ENCODE data around the gene PRKCSH.
"Not testable (repeated sequence)": the region's sequence is repeated elsewhere in the genome, so short reads cannot be mapped to it uniquely, and the experiment has no call there.

The PRKCSH gene

GRCh38 chr19:11451327-11451870 is 16.0 kb downstream of the PRKCSH start:
- DNase-seq = no peak

- no peak for DNase-seq
Observed at GRCh38 chr19:11451871-11452619, 16.6 kb downstream of the PRKCSH start.

- DNase-seq = no peak
Observed at GRCh38 chr19:11452620-11453310, 17.3 kb downstream of the PRKCSH start.

GRCh38 chr19:11453468-11454341 is 18.3 kb downstream of the PRKCSH start:
- no peak for DNase-seq

- not testable (repeated sequence) for DNase-seq
Observed at GRCh38 chr19:11455233-11455554, 19.8 kb downstream of the PRKCSH start.

- no peak for DNase-seq
Observed at GRCh38 chr19:11456659-11457058, 21.2 kb downstream of the PRKCSH start.

GRCh38 chr19:11457115-11457514 is 21.7 kb downstream of the PRKCSH start:
- DNase-seq = no peak

GRCh38 chr19:11457831-11458230 is 22.4 kb downstream of the PRKCSH start:
- no peak for DNase-seq

- no peak for DNase-seq
Observed at GRCh38 chr19:11458236-11458900, 22.9 kb downstream of the PRKCSH start.

- DNase-seq = not testable (repeated sequence)
Observed at GRCh38 chr19:11458912-11459311, 23.5 kb downstream of the PRKCSH start.

GRCh38 chr19:11460207-11460606 is 24.8 kb downstream of the PRKCSH start:
- DNase-seq = no peak

- DNase-seq = no peak
Observed at GRCh38 chr19:11461453-11461852, 26.0 kb downstream of the PRKCSH start.

GRCh38 chr19:11463391-11463790 is 28.0 kb downstream of the PRKCSH start:
- no peak for DNase-seq

- no peak for DNase-seq
Observed at GRCh38 chr19:11464333-11465265, 29.2 kb downstream of the PRKCSH start.

GRCh38 chr19:11465600-11465999 is 30.2 kb downstream of the PRKCSH start:
- DNase-seq = no peak

- DNase-seq = not testable (repeated sequence)
Observed at GRCh38 chr19:11468266-11468845, 32.9 kb downstream of the PRKCSH start.

- no peak for DNase-seq
Observed at GRCh38 chr19:11473725-11474124, 38.3 kb downstream of the PRKCSH start.

- DNase-seq = not testable (repeated sequence)
Observed at GRCh38 chr19:11475343-11475742, 39.9 kb downstream of the PRKCSH start.

- no peak for DNase-seq
Observed at GRCh38 chr19:11475861-11476260, 40.4 kb downstream of the PRKCSH start.

GRCh38 chr19:11478167-11479089 is 43.0 kb downstream of the PRKCSH start:
- no peak for DNase-seq

Measured in stimulated activated CD4-positive, alpha-beta T cell treated with anti-CD3 and anti-CD28 coated beads, Interleukin-4, amount 100 ng/mL, for 4 hours (primary cell).